IMR-90 (cell line): Measurements from ENCODE around the gene ST3GAL5. TPM values are rescaled to one million over a fixed set of nuclear protein-coding genes. Genes with fewer than 3 reads are reported as not detected.

Experiments
- ATAC-seq: fragments of 200-7000 bp; cut with Tn5 transposase; 2 replicates; pipeline ENCODE4 v1.9.1; 2020; ENCODE audit warnings: low read depth, mild to moderate bottlenecking, moderate library complexity
- BruUV-seq: library from RNA; stranded (reverse); fragments of 400-500 nt; replicated peaks from 2 replicates; lab custom pipeline; 2021; lab: Mats Ljungman, UMichigan
- CTCF ChIA-PET: fragments of 300-600 bp; formaldehyde crosslinking; extraction: SDS; loops from one replicate; lab custom pipeline; 2021; ENCODE audit warnings: antibody characterized with exemption; lab: Yijun Ruan, JAX
- POLR2A ChIA-PET: fragments of 300-600 bp; sonication (Branson Sonifier 250); formaldehyde crosslinking; loops from one replicate; lab custom pipeline; 2022; ENCODE audit warnings: antibody characterized with exemption; ENCODE audit not compliant: unreplicated experiment; lab: Charles Lee
- DNase-seq: peaks from one replicate; pipeline ENCODE4 v3.0.0; 2013
- H2AFZ ChIP-seq: replicated peaks from 2 replicates; pipeline ENCODE3; 2013; ENCODE audit warnings: low read length, mild to moderate bottlenecking; ENCODE audit not compliant: poor library complexity
- H2AK5ac ChIP-seq: 2 replicates; pipeline ENCODE4 v1.6.1; 2013; ENCODE audit warnings: low read depth, low read length, inconsistent platforms
- H2AK9ac ChIP-seq: replicated peaks from 2 replicates; pipeline ENCODE3; 2013; ENCODE audit warnings: mild to moderate bottlenecking, low read depth, low read length, moderate library complexity; ENCODE audit not compliant: poor library complexity
- H2BK120ac ChIP-seq: 2 replicates; pipeline ENCODE4 v1.6.1; 2013; ENCODE audit warnings: low read depth, low read length, inconsistent platforms
- H2BK15ac ChIP-seq: 3 replicates; pipeline ENCODE4 v1.6.1; 2013; ENCODE audit warnings: low read depth, low read length, inconsistent platforms
- H2BK20ac ChIP-seq: 2 replicates; pipeline ENCODE4 v1.6.1; 2013; ENCODE audit warnings: low read depth, mild to moderate bottlenecking, inconsistent platforms, low read length, moderate library complexity
- H2BK5ac ChIP-seq: 2 replicates; pipeline ENCODE4 v1.6.1; 2013; ENCODE audit warnings: mild to moderate bottlenecking, low read depth, low read length, inconsistent platforms; ENCODE audit not compliant: poor library complexity, severe bottlenecking
- H3K14ac ChIP-seq: replicated peaks from 2 replicates; pipeline ENCODE4 v1.6.1; 2013; ENCODE audit warnings: low read depth, low read length, inconsistent platforms
- H3K18ac ChIP-seq: 2 replicates; pipeline ENCODE4 v1.6.1; 2013; ENCODE audit warnings: low read depth, low read length, control low read depth
- H3K23ac ChIP-seq: 2 replicates; pipeline ENCODE4 v1.6.1; 2013; ENCODE audit warnings: low read depth, low read length, inconsistent platforms
- H3K27ac ChIP-seq: 2 replicates; pipeline ENCODE4 v1.5.1; 2013; ENCODE audit warnings: mild to moderate bottlenecking, control low read depth, low read length; ENCODE audit not compliant: insufficient read depth
- H3K27me3 ChIP-seq: 2 replicates; pipeline ENCODE4 v1.6.1; 2013; ENCODE audit warnings: low read length; ENCODE audit not compliant: control insufficient read depth, insufficient read depth
- H3K36me3 ChIP-seq: 2 replicates; pipeline ENCODE4 v1.6.1; 2013; ENCODE audit warnings: low read length, mixed read lengths; ENCODE audit not compliant: control insufficient read depth, insufficient read depth
- H3K4ac ChIP-seq: 2 replicates; pipeline ENCODE4 v1.6.1; 2013; ENCODE audit warnings: low read depth, low read length, inconsistent platforms
- H3K4me1 ChIP-seq: 2 replicates; pipeline ENCODE4 v1.6.1; 2013; ENCODE audit warnings: low read length, mixed read lengths; ENCODE audit not compliant: control insufficient read depth, insufficient read depth
- H3K4me2 ChIP-seq: 2 replicates; pipeline ENCODE4 v1.6.1; 2013; ENCODE audit warnings: low read depth, mild to moderate bottlenecking, control low read depth, low read length, moderate library complexity
- H3K4me3 ChIP-seq: 2 replicates; pipeline ENCODE4 v1.5.1; 2013; ENCODE audit warnings: low read depth, mild to moderate bottlenecking, control low read depth, low read length, moderate library complexity; ENCODE audit not compliant: insufficient read depth
- H3K56ac ChIP-seq: 2 replicates; pipeline ENCODE4 v1.6.1; 2013; ENCODE audit warnings: low read length, inconsistent platforms; ENCODE audit not compliant: insufficient read depth; ENCODE audit errors: extremely low read depth
- H3K79me1 ChIP-seq, 2 experiments: 2 replicates each; pipeline ENCODE4 v1.6.1; 2013; ENCODE audit warnings: low read length in 2 of 2, inconsistent platforms in 1 of 2, low read depth in 1 of 2
- H3K9ac ChIP-seq: 2 replicates; pipeline ENCODE4 v1.6.1; 2013; ENCODE audit warnings: low read depth, low read length, control low read depth
- H3K9me1 ChIP-seq: 2 replicates; pipeline ENCODE4 v1.6.1; 2013; ENCODE audit warnings: low read length, inconsistent platforms; ENCODE audit not compliant: insufficient read depth
- H3K9me3 ChIP-seq: 2 replicates; pipeline ENCODE4 v1.6.1; 2013; ENCODE audit warnings: low read length; ENCODE audit not compliant: control insufficient read depth, insufficient read depth
- H4K20me1 ChIP-seq: 2 replicates; pipeline ENCODE4 v1.6.1; 2013; ENCODE audit warnings: low read length, inconsistent platforms; ENCODE audit not compliant: insufficient read depth
- H4K5ac ChIP-seq: 2 replicates; pipeline ENCODE4 v1.6.1; 2013; ENCODE audit warnings: mild to moderate bottlenecking, low read depth, low read length, control low read depth
- H4K8ac ChIP-seq, 2 experiments: 2 replicates each; pipeline ENCODE4 v1.6.1; 2013; ENCODE audit warnings: low read depth in 2 of 2, low read length in 2 of 2, control low read depth in 1 of 2, inconsistent platforms in 1 of 2
- H4K91ac ChIP-seq: 2 replicates; pipeline ENCODE4 v1.6.1; 2013; ENCODE audit warnings: low read depth, low read length, inconsistent platforms; ENCODE audit not compliant: insufficient read depth
- CEBPB ChIP-seq: IDR thresholded peaks from 2 replicates; pipeline ENCODE4 v1.6.1; 2012; ENCODE audit warnings: low read depth, low read length, improper control_type of control experiment
- MAFK ChIP-seq: IDR thresholded peaks from 2 replicates; pipeline ENCODE4 v1.6.1; 2012; ENCODE audit warnings: low read depth, low read length, improper control_type of control experiment
- MXI1 ChIP-seq: IDR thresholded peaks from 2 replicates; pipeline ENCODE4 v1.6.1; 2012; ENCODE audit warnings: low read depth, mild to moderate bottlenecking, low read length, moderate library complexity, borderline replicate concordance
- POLR2A ChIP-seq: IDR thresholded peaks from 2 replicates; pipeline ENCODE4 v1.6.1; 2012; ENCODE audit warnings: mild to moderate bottlenecking, low read depth, low read length
- RCOR1 ChIP-seq: IDR thresholded peaks from 2 replicates; pipeline ENCODE4 v1.6.1; 2012; ENCODE audit warnings: mild to moderate bottlenecking, low read length, improper control_type of control experiment; ENCODE audit not compliant: insufficient replicate concordance
- WGBS, 2 experiments: methylation state at CpG; one replicate each; pipeline versions ENCODE4 v1.1.5 to v1.1.7; 2013; ENCODE audit warnings: missing lambda C conversion rate in 2 of 2; ENCODE audit not compliant: insufficient read length in 1 of 2; ENCODE audit errors: extremely low coverage in 2 of 2; 5-methylcytosine and 5-hydroxymethylcytosine counted together
- dilution Hi-C: fragments of 300-500 bp; cut with HindIII; formaldehyde crosslinking; loops from one replicate; pipeline ENCODE4 v1.14.3; 2018; ENCODE audit warnings: low sequenced_read_pairs; ENCODE audit not compliant: unreplicated experiment
- in situ Hi-C: fragments of 300-500 bp; cut with MboI; formaldehyde crosslinking; loops from 3 replicates; pipeline ENCODE4 v1.14.3; 2019; ENCODE audit warnings: low sequenced_read_pairs, inconsistent platforms, mixed read lengths
- intact Hi-C: fragments of 100-400 bp; cut with micrococcal nuclease; formaldehyde crosslinking; loops from 2 replicates; pipeline ENCODE4 v1.10.0; 2022
- polyA plus RNA-seq, 3 experiments: library from polyadenylated mRNA; depleted of rRNA; stranded (reverse); fragments of >200 nt; gene quantifications; 2 replicates each; pipeline ENCODE4 v1.2.3, GENCODE V29; 2012; ENCODE audit warnings: low replicate concordance in 1 of 3
- total RNA-seq: library from RNA; depleted of rRNA; stranded (reverse); fragments of >200 nt; gene quantifications from 2 replicates; pipeline ENCODE4 v1.2.3, GENCODE V29; 2012
- TF ChIP-seq, protein P1 (sequence below): fragments of 150-350 bp; IDR thresholded peaks from 2 replicates; pipeline ENCODE4 v1.6.1; 2017; ENCODE audit warnings: mild to moderate bottlenecking, antibody characterized with exemption, low read length, low read depth
- TF ChIP-seq, protein P2 (sequence below): fragments of 150-350 bp; IDR thresholded peaks from 2 replicates; pipeline ENCODE4 v1.6.1; 2016; ENCODE audit warnings: low read depth, mild to moderate bottlenecking, low read length, moderate library complexity, borderline replicate concordance

ST3GAL5 gene
- total and polyA plus RNA-seq, 2 of the 4 experiments (the other 2 are of a cell fraction): 16.8 to 21.0 TPM

DNA sequence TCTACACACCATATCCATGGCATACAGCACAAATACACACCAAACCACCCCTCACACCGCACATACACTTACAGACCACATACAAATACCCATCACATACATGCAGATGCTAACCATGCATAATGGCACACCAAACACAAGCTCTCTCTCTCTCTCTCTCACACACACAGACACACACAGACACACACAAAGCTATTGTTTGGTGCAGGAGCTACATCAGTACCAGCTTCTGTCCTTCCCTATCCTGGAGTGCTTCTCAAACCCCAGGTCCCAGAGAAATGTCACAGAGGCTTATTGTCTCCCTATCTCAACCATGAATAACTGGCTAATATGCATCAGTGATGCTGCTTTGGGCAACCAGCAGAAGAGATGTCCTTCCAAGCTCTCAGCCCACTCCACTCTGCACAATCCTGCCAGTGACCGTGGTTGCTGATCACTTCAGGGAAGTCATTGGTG, 36.5 kb upstream of the ST3GAL5 start:
- H3K27me3 ChIP-seq: no peaks in the 10 kb centered on the region

More for the DNA sequence above, 36.5 kb upstream of the ST3GAL5 start:
- no TSS peak for BruUV-seq
- no peak overlapping the region for H2AK9ac ChIP-seq
- peak overlapping the region; percentile 30; the same call in 1 of the 2 replicates for H2BK120ac ChIP-seq
- H4K91ac ChIP-seq: no peak overlapping the region
- H3K79me1 ChIP-seq: no peaks in the 10 kb centered on the region
- peak overlapping the region; percentile 58; the same call in 1 of the 2 replicates for H3K4ac ChIP-seq
- no peaks in the 10 kb centered on the region for H3K36me3 ChIP-seq
- no peak overlapping the region for H3K9ac ChIP-seq
- ATAC-seq: no peak
- H2BK20ac ChIP-seq: peak overlapping the region; percentile 43; the same call in 1 of the 2 replicates
- H3K4me3 ChIP-seq: no peak overlapping the region
- H2AK5ac ChIP-seq: peak overlapping the region; percentile 81; the same call in 1 of the 2 replicates
- H3K56ac ChIP-seq: no peak overlapping the region
- no peak overlapping the region for H2AFZ ChIP-seq
- dilution Hi-C loops (no loop called here), in situ Hi-C loops (no loop called here), intact Hi-C loops (loop anchor here (10.0 kb wide), 1 partner anchor 60 kb away; no protein-coding TSS in a partner anchor)
- no peak overlapping the region for H3K4me2 ChIP-seq
- TF ChIP-seq MXI1 (no peak), MAFK (no peak), POLR2A (no peak), RCOR1 (no peak), CEBPB (no peak)
- TF ChIP-seq, protein P1, sequence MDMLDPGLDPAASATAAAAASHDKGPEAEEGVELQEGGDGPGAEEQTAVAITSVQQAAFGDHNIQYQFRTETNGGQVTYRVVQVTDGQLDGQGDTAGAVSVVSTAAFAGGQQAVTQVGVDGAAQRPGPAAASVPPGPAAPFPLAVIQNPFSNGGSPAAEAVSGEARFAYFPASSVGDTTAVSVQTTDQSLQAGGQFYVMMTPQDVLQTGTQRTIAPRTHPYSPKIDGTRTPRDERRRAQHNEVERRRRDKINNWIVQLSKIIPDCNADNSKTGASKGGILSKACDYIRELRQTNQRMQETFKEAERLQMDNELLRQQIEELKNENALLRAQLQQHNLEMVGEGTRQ: no peak
- TF ChIP-seq, protein P2, sequence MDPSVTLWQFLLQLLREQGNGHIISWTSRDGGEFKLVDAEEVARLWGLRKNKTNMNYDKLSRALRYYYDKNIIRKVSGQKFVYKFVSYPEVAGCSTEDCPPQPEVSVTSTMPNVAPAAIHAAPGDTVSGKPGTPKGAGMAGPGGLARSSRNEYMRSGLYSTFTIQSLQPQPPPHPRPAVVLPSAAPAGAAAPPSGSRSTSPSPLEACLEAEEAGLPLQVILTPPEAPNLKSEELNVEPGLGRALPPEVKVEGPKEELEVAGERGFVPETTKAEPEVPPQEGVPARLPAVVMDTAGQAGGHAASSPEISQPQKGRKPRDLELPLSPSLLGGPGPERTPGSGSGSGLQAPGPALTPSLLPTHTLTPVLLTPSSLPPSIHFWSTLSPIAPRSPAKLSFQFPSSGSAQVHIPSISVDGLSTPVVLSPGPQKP: no peak
- H4K20me1 ChIP-seq: no peaks in the 10 kb centered on the region
- DNase-seq: no peak
- H3K18ac ChIP-seq: peak overlapping the region; percentile 15; the same call in 1 of the 2 replicates
- H3K14ac ChIP-seq: peak overlapping the region; percentile 54; the same call in 1 of the 2 replicates
- peaks cover 21% of the 10 kb centered on the region for H3K4me1 ChIP-seq
- CTCF ChIA-PET: interaction anchor here (1.0 kb wide), 1 partner anchor 24 kb away, joined by 3 read pairs; no protein-coding TSS in a partner anchor
- H2BK5ac ChIP-seq: no peak overlapping the region
- peak overlapping the region; percentile 47; the same call in 1 of the 2 replicates for H4K5ac ChIP-seq
- peaks cover 6% of the 10 kb centered on the region; the same call in 1 of the 2 replicates for H3K9me1 ChIP-seq
- no peak overlapping the region for H3K23ac ChIP-seq
- peak overlapping the region in 1 of 2 experiments; percentile 15; a peak in 1 of 4 replicates for H4K8ac ChIP-seq
- POLR2A ChIA-PET: no interaction called here
- no peaks in the 10 kb centered on the region for H3K9me3 ChIP-seq
- no CpG with 5 or more reads among the region's 2 CpGs for WGBS, 2 experiments
- H3K27ac ChIP-seq: no peak overlapping the region; the same call in 1 of the 2 replicates
- peak overlapping the region; percentile 15; the same call in 1 of the 3 replicates for H2BK15ac ChIP-seq
